IMR-90 (cell line): ENCODE results near the gene KCNH4. TPM values are rescaled to one million over a fixed set of nuclear protein-coding genes. Genes with fewer than 3 reads are reported as not detected.
"Not testable (repeated sequence)": the region's sequence is repeated elsewhere in the genome, so short reads cannot be mapped to it uniquely, and the experiment has no call there.

Experiments
- ATAC-seq: fragments of 200-7000 bp; cut with Tn5 transposase; 2 replicates; pipeline ENCODE4 v1.9.1; 2020; ENCODE audit warnings: low read depth, mild to moderate bottlenecking, moderate library complexity
- BruUV-seq: library from RNA; stranded (reverse); fragments of 400-500 nt; replicated peaks from 2 replicates; lab custom pipeline; 2021; lab: Mats Ljungman, UMichigan
- CTCF ChIA-PET: fragments of 300-600 bp; formaldehyde crosslinking; extraction: SDS; loops from one replicate; lab custom pipeline; 2021; ENCODE audit warnings: antibody characterized with exemption; lab: Yijun Ruan, JAX
- POLR2A ChIA-PET: fragments of 300-600 bp; sonication (Branson Sonifier 250); formaldehyde crosslinking; loops from one replicate; lab custom pipeline; 2022; ENCODE audit warnings: antibody characterized with exemption; ENCODE audit not compliant: unreplicated experiment; lab: Charles Lee
- DNase-seq: peaks from one replicate; pipeline ENCODE4 v3.0.0; 2013
- H2AFZ ChIP-seq: replicated peaks from 2 replicates; pipeline ENCODE3; 2013; ENCODE audit warnings: low read length, mild to moderate bottlenecking; ENCODE audit not compliant: poor library complexity
- H2AK5ac ChIP-seq: 2 replicates; pipeline ENCODE4 v1.6.1; 2013; ENCODE audit warnings: low read depth, low read length, inconsistent platforms
- H2AK9ac ChIP-seq: replicated peaks from 2 replicates; pipeline ENCODE3; 2013; ENCODE audit warnings: mild to moderate bottlenecking, low read depth, low read length, moderate library complexity; ENCODE audit not compliant: poor library complexity
- H2BK120ac ChIP-seq: 2 replicates; pipeline ENCODE4 v1.6.1; 2013; ENCODE audit warnings: low read depth, low read length, inconsistent platforms
- H2BK15ac ChIP-seq: 3 replicates; pipeline ENCODE4 v1.6.1; 2013; ENCODE audit warnings: low read depth, low read length, inconsistent platforms
- H2BK20ac ChIP-seq: 2 replicates; pipeline ENCODE4 v1.6.1; 2013; ENCODE audit warnings: low read depth, mild to moderate bottlenecking, inconsistent platforms, low read length, moderate library complexity
- H2BK5ac ChIP-seq: 2 replicates; pipeline ENCODE4 v1.6.1; 2013; ENCODE audit warnings: mild to moderate bottlenecking, low read depth, low read length, inconsistent platforms; ENCODE audit not compliant: poor library complexity, severe bottlenecking
- H3K14ac ChIP-seq: replicated peaks from 2 replicates; pipeline ENCODE4 v1.6.1; 2013; ENCODE audit warnings: low read depth, low read length, inconsistent platforms
- H3K18ac ChIP-seq: 2 replicates; pipeline ENCODE4 v1.6.1; 2013; ENCODE audit warnings: low read depth, low read length, control low read depth
- H3K23ac ChIP-seq: 2 replicates; pipeline ENCODE4 v1.6.1; 2013; ENCODE audit warnings: low read depth, low read length, inconsistent platforms
- H3K27ac ChIP-seq: 2 replicates; pipeline ENCODE4 v1.5.1; 2013; ENCODE audit warnings: mild to moderate bottlenecking, control low read depth, low read length; ENCODE audit not compliant: insufficient read depth
- H3K27me3 ChIP-seq: 2 replicates; pipeline ENCODE4 v1.6.1; 2013; ENCODE audit warnings: low read length; ENCODE audit not compliant: control insufficient read depth, insufficient read depth
- H3K36me3 ChIP-seq: 2 replicates; pipeline ENCODE4 v1.6.1; 2013; ENCODE audit warnings: low read length, mixed read lengths; ENCODE audit not compliant: control insufficient read depth, insufficient read depth
- H3K4ac ChIP-seq: 2 replicates; pipeline ENCODE4 v1.6.1; 2013; ENCODE audit warnings: low read depth, low read length, inconsistent platforms
- H3K4me1 ChIP-seq: 2 replicates; pipeline ENCODE4 v1.6.1; 2013; ENCODE audit warnings: low read length, mixed read lengths; ENCODE audit not compliant: control insufficient read depth, insufficient read depth
- H3K4me2 ChIP-seq: 2 replicates; pipeline ENCODE4 v1.6.1; 2013; ENCODE audit warnings: low read depth, mild to moderate bottlenecking, control low read depth, low read length, moderate library complexity
- H3K4me3 ChIP-seq: 2 replicates; pipeline ENCODE4 v1.5.1; 2013; ENCODE audit warnings: low read depth, mild to moderate bottlenecking, control low read depth, low read length, moderate library complexity; ENCODE audit not compliant: insufficient read depth
- H3K56ac ChIP-seq: 2 replicates; pipeline ENCODE4 v1.6.1; 2013; ENCODE audit warnings: low read length, inconsistent platforms; ENCODE audit not compliant: insufficient read depth; ENCODE audit errors: extremely low read depth
- H3K79me1 ChIP-seq, 2 experiments: 2 replicates each; pipeline ENCODE4 v1.6.1; 2013; ENCODE audit warnings: low read length in 2 of 2, inconsistent platforms in 1 of 2, low read depth in 1 of 2
- H3K9ac ChIP-seq: 2 replicates; pipeline ENCODE4 v1.6.1; 2013; ENCODE audit warnings: low read depth, low read length, control low read depth
- H3K9me1 ChIP-seq: 2 replicates; pipeline ENCODE4 v1.6.1; 2013; ENCODE audit warnings: low read length, inconsistent platforms; ENCODE audit not compliant: insufficient read depth
- H3K9me3 ChIP-seq: 2 replicates; pipeline ENCODE4 v1.6.1; 2013; ENCODE audit warnings: low read length; ENCODE audit not compliant: control insufficient read depth, insufficient read depth
- H4K20me1 ChIP-seq: 2 replicates; pipeline ENCODE4 v1.6.1; 2013; ENCODE audit warnings: low read length, inconsistent platforms; ENCODE audit not compliant: insufficient read depth
- H4K5ac ChIP-seq: 2 replicates; pipeline ENCODE4 v1.6.1; 2013; ENCODE audit warnings: mild to moderate bottlenecking, low read depth, low read length, control low read depth
- H4K8ac ChIP-seq, 2 experiments: 2 replicates each; pipeline ENCODE4 v1.6.1; 2013; ENCODE audit warnings: low read depth in 2 of 2, low read length in 2 of 2, control low read depth in 1 of 2, inconsistent platforms in 1 of 2
- H4K91ac ChIP-seq: 2 replicates; pipeline ENCODE4 v1.6.1; 2013; ENCODE audit warnings: low read depth, low read length, inconsistent platforms; ENCODE audit not compliant: insufficient read depth
- CEBPB ChIP-seq: IDR thresholded peaks from 2 replicates; pipeline ENCODE4 v1.6.1; 2012; ENCODE audit warnings: low read depth, low read length, improper control_type of control experiment
- WGBS, 2 experiments: methylation state at CpG; one replicate each; pipeline versions ENCODE4 v1.1.5 to v1.1.7; 2013; ENCODE audit warnings: missing lambda C conversion rate in 2 of 2; ENCODE audit not compliant: insufficient read length in 1 of 2; ENCODE audit errors: extremely low coverage in 2 of 2; 5-methylcytosine and 5-hydroxymethylcytosine counted together
- dilution Hi-C: fragments of 300-500 bp; cut with HindIII; formaldehyde crosslinking; loops from one replicate; pipeline ENCODE4 v1.14.3; 2018; ENCODE audit warnings: low sequenced_read_pairs; ENCODE audit not compliant: unreplicated experiment
- in situ Hi-C: fragments of 300-500 bp; cut with MboI; formaldehyde crosslinking; loops from 3 replicates; pipeline ENCODE4 v1.14.3; 2019; ENCODE audit warnings: low sequenced_read_pairs, inconsistent platforms, mixed read lengths
- intact Hi-C: fragments of 100-400 bp; cut with micrococcal nuclease; formaldehyde crosslinking; loops from 2 replicates; pipeline ENCODE4 v1.10.0; 2022
- polyA plus RNA-seq, 3 experiments: library from polyadenylated mRNA; depleted of rRNA; stranded (reverse); fragments of >200 nt; gene quantifications; 2 replicates each; pipeline ENCODE4 v1.2.3, GENCODE V29; 2012; ENCODE audit warnings: low replicate concordance in 1 of 3
- total RNA-seq: library from RNA; depleted of rRNA; stranded (reverse); fragments of >200 nt; gene quantifications from 2 replicates; pipeline ENCODE4 v1.2.3, GENCODE V29; 2012

The KCNH4 gene
- total and polyA plus RNA-seq, 2 of the 4 experiments (the other 2 are of a cell fraction) = 0.03 TPM; not detected in 1

GRCh38 chr17:42206153-42206612 lies 25.2 kb upstream of the KCNH4 start:
- H3K9me1 ChIP-seq, H2BK15ac ChIP-seq, H4K5ac ChIP-seq, H3K4ac ChIP-seq, dilution Hi-C loops, H4K8ac ChIP-seq, CTCF ChIA-PET, H2BK20ac ChIP-seq, H3K9ac ChIP-seq, H3K4me2 ChIP-seq, intact Hi-C loops, H3K14ac ChIP-seq, in situ Hi-C loops, BruUV-seq, H3K18ac ChIP-seq, H3K9me3 ChIP-seq, H3K4me3 ChIP-seq, H3K23ac ChIP-seq, H3K4me1 ChIP-seq, H4K91ac ChIP-seq, POLR2A ChIA-PET, H3K27me3 ChIP-seq, H3K79me1 ChIP-seq, H2BK5ac ChIP-seq, H3K27ac ChIP-seq, H3K56ac ChIP-seq, H2AK5ac ChIP-seq, H4K20me1 ChIP-seq, ATAC-seq, H2AK9ac ChIP-seq, H2BK120ac ChIP-seq, DNase-seq, H2AFZ ChIP-seq: not testable (repeated sequence)
- TF ChIP-seq CEBPB = peak; percentile 25; the same call in 1 of the 2 replicates
- WGBS, 2 experiments = no CpG with 5 or more reads among the region's 8 CpGs
- H3K36me3 ChIP-seq = peaks cover 54% of the 10 kb centered on the region
